BLaER1 treated with 17β-estradiol and CSF1 and Interleukin-3, amounts not matched to agents 10 nM and 100 nM (cell line): Measurements from ENCODE around the gene NYAP1.
"Not testable (repeated sequence)": the region's sequence is repeated elsewhere in the genome, so short reads cannot be mapped to it uniquely, and the experiment has no call there.

Experiments used
- H3K27ac ChIP-seq, 11 experiments: shearing (Covaris generic); formaldehyde crosslinking; 2 replicates each; pipeline ENCODE4 v1.8.1; 2022
- H3K27me3 ChIP-seq, 11 experiments: shearing (Covaris generic); formaldehyde crosslinking; 2 replicates each; pipeline ENCODE4 v1.8.1; 2022
- H3K36me3 ChIP-seq, 11 experiments: shearing (Covaris generic); formaldehyde crosslinking; 2 replicates each; pipeline ENCODE4 v1.8.1; 2022
- H3K4me1 ChIP-seq, 10 experiments: shearing (Covaris generic); formaldehyde crosslinking; 2 replicates each; pipeline ENCODE4 v1.8.1; 2022
- H3K4me2 ChIP-seq, 11 experiments: shearing (Covaris generic); formaldehyde crosslinking; 2 replicates each; pipeline ENCODE4 v1.8.1; 2022
- H3K4me3 ChIP-seq, 10 experiments: shearing (Covaris generic); formaldehyde crosslinking; 2 replicates each; pipeline ENCODE4 v1.8.1; 2022
- H3K9ac ChIP-seq, 11 experiments: shearing (Covaris generic); formaldehyde crosslinking; 2 replicates each; pipeline ENCODE4 v1.8.1; 2022
- H3K9me3 ChIP-seq, 11 experiments: shearing (Covaris generic); formaldehyde crosslinking; replicated peaks in 1 of 11; 2 replicates each; pipeline ENCODE4 v1.8.1; 2022
- H4K20me1 ChIP-seq, 11 experiments: shearing (Covaris generic); formaldehyde crosslinking; 2 replicates each; pipeline ENCODE4 v1.8.1; 2022
- Cebpa-rat ChIP-seq, 11 experiments: shearing (Covaris generic); IDR thresholded peaks; 2 replicates each; pipeline ENCODE4 v1.8.1; 2022

Gene NYAP1

DNA sequence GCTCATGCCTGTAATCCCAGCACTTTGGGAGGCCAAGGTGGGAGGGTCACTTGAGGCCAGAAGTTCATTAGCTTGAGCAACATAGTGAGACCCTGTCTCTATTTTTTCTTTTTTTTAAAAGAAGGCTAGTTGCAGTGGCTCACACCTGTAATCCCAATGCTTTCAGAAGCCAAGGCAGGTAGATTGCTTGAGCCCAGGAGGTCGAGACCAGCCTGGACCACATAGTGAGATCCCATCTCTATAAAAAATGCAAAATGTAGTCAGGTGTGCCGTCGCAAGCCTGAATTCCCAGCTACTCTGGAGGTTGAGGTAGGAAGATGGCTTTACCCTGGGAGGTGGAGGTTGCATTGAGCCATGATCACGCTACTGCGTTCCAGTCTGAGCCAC lies 7.5 kb downstream of the NYAP1 start:
- no peak overlapping the region for H3K4me3 ChIP-seq
- H3K27ac ChIP-seq = no peak overlapping the region
- H3K4me2 ChIP-seq = no peak overlapping the region
- peaks cover 21 to 53% (median 44%) of the 10 kb centered on the region in 10 experiments; a peak in 19 of 20 replicates for H3K4me1 ChIP-seq
- H3K27me3 ChIP-seq = peaks cover 0 to 20% (median 9%) of the 10 kb centered on the region in 11 experiments; a peak in 13 of 22 replicates
- no peaks in the 10 kb centered on the region for H3K9me3 ChIP-seq
- TF ChIP-seq Cebpa-rat (IDR thresholded peaks at IDR 0.05) = no peak
- H4K20me1 ChIP-seq = no peaks in the 10 kb centered on the region; a peak in 1 of 22 replicates
- H3K36me3 ChIP-seq = no peaks in the 10 kb centered on the region
- H3K9ac ChIP-seq = no peak overlapping the region

DNA sequence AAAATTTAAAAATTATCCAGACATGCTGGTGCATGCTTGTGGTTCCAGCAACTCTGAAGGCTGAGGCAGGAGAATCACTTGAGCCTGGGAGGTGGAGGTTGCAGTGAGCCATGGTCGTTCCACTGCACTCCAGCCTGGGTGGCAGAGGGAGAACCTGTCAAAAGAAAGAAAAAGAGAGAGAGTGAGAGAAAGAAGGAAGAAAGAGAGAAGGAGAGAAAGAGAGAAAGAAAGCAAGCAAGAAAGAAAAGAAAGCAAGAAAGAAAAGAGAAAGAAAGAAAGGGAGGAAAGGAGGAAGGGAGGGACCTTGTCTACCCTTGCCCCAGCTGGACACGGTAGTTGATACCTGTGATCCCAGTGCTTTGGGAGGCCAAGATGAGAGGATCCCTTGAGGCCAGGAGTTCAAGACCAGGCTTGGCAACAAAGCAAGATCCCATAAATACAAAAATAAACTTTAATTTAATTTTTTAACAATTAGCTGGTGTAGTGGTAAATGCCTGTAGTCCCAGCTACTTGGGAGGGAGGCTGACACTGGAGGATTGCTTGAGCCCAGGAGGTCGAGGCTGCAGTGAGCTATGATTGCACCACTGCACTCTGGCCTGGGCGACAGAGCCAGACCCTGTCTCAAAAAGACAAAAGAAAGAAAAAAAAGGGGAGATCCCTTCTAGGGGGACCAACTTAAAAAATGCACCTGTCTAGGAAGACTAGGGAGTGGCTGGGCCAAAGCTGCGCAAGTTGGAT lies 9.2 kb downstream of the NYAP1 start:
- H3K4me3 ChIP-seq = peak overlapping the region; percentile 10 to 65 (median 48); a peak in 18 of 20 replicates
- peaks cover 9 to 40% (median 32%) of the 10 kb centered on the region in 10 experiments; a peak in 19 of 20 replicates for H3K4me1 ChIP-seq
- no peak for TF ChIP-seq Cebpa-rat (IDR thresholded peaks at IDR 0.05)
- no peak overlapping the region for H3K27ac ChIP-seq
- no peaks in the 10 kb centered on the region; a peak in 1 of 22 replicates for H4K20me1 ChIP-seq
- no peaks in the 10 kb centered on the region for H3K9me3 ChIP-seq
- no peaks in the 10 kb centered on the region for H3K36me3 ChIP-seq
- peaks cover 0 to 20% (median 9%) of the 10 kb centered on the region in 11 experiments; a peak in 13 of 22 replicates for H3K27me3 ChIP-seq
- peak overlapping the region in 8 of 11 experiments; percentile 29 to 62 (median 44); a peak in 13 of 22 replicates for H3K9ac ChIP-seq
- H3K4me2 ChIP-seq = peak overlapping the region; percentile 59 to 95 (median 84)

DNA sequence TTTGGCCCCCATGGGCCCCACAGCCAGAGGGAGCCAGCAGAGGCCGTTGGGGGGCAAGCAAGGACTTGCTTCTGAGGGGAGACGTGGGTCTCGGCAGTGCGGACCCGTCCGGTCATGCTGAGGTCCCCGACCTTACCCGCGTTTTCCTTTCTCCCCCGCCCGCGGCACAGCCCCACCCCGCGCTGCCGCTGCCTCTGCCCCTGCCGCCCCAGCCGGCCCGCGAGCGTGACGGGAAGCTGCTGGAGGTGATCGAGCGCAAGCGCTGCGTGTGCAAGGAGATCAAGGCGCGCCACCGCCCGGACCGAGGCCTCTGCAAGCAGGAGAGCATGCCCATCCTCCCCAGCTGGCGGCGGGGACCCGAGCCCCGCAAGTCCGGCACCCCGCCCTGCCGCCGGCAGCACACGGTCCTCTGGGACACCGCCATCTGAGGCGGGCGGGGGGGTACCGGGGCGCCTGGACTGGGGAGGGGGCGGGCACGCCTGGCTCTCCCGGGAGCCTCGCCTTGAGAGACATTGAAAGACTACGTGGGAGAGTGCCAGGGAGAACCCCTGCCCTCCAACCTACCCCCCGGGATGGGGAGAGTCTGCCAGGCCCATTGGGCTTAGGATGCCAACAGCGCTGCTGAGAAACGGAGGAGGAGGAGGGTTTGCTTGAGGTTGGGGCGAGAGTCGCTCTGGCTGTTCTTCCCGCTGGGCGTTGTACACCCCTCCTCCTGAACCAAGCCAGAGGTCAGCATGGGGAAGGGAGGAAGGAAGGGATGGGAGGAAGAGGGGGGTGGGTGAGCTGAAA lies 9.9 kb downstream of the NYAP1 start:
- TF ChIP-seq Cebpa-rat (IDR thresholded peaks at IDR 0.05) = no peak
- peak overlapping the region; percentile 10 to 65 (median 48) for H3K4me3 ChIP-seq
- peak overlapping the region in 9 of 11 experiments; percentile 29 to 62 (median 46); a peak in 14 of 22 replicates for H3K9ac ChIP-seq
- H3K27me3 ChIP-seq = peaks cover 0 to 20% (median 9%) of the 10 kb centered on the region in 11 experiments; a peak in 13 of 22 replicates
- H3K9me3 ChIP-seq = no peaks in the 10 kb centered on the region
- H4K20me1 ChIP-seq = no peaks in the 10 kb centered on the region; a peak in 1 of 22 replicates
- H3K4me1 ChIP-seq = peaks cover 9 to 40% (median 32%) of the 10 kb centered on the region in 10 experiments; a peak in 19 of 20 replicates
- no peaks in the 10 kb centered on the region for H3K36me3 ChIP-seq
- no peak overlapping the region for H3K27ac ChIP-seq
- peak overlapping the region; percentile 59 to 95 (median 84) for H3K4me2 ChIP-seq

DNA sequence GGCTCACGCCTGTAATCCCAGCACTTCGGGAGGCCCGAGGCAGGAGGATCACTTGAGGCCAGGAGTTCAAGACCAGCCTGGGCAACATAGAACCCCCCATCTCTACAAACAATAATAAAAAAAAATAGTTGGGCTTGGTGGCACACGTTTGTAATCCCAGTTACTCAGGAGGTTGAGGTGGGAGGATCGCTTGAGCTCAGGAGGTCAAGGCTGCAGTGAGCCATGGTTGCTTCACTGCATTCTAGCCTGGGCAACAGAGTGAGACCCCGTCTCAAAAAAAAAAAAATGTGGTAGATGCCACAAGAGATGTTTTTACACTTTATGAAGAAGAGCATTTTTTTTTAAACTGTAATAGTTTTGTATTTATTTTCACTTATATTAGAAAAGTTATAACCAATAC lies 12.8 kb downstream of the NYAP1 start:
- Histone ChIP-seq H3K9me3 (no peaks in the 10 kb centered on the region), H3K4me2 (no peak overlapping the region), H3K27me3 (peaks cover 0 to 20% (median 9%) of the 10 kb centered on the region in 11 experiments; a peak in 13 of 22 replicates), H3K4me1 (peaks cover 5 to 24% (median 16%) of the 10 kb centered on the region in 10 experiments; a peak in 18 of 20 replicates), H3K9ac (no peak overlapping the region), H3K27ac (no peak overlapping the region), H4K20me1 (no peaks in the 10 kb centered on the region), H3K36me3 (no peaks in the 10 kb centered on the region), H3K4me3 (no peak overlapping the region)
- TF ChIP-seq Cebpa-rat (IDR thresholded peaks at IDR 0.05) = no peak

DNA sequence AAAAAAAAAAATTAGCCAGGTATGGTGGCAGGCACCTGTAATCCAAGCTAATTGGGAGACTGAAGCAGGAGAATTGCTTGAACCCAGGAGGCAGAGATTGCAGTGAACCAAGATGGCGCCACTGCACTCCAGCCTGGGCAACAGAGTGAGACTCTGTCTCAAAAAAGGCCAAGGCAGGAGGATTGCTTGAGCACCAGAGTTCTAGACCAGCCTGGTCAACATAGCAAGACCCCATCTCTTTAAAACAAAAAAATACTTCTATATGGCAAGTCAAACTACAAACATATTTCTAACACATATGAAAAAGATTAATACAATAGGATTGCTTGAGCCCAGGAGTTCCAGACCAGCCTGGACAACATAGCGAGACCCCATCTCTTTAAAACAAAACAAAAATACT lies 17.0 kb downstream of the NYAP1 start:
- not testable (repeated sequence) for H3K9ac ChIP-seq, H3K4me3 ChIP-seq, H4K20me1 ChIP-seq, H3K4me2 ChIP-seq, H3K4me1 ChIP-seq, H3K27ac ChIP-seq, H3K27me3 ChIP-seq, H3K9me3 ChIP-seq, H3K36me3 ChIP-seq

DNA sequence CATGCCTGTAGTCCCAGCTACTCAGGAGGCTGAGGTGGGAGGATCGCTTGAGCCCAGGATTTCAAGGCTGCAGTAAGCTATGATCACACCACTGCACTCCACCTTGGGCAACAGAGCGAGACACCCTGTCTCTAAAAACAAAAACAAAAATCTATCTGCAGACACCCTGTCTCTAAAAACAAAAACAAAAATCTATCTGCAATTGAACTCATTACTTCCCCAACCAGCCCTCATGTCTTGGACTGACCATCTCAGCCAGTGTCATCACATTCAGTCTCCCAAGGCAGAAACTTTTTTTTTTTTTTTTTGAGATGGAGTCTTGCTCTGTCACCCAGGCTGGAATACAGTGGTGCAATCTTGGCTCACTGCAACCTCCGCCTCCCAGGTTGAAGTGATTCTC lies 20.3 kb downstream of the NYAP1 start:
- not testable (repeated sequence) for H4K20me1 ChIP-seq, H3K36me3 ChIP-seq, H3K9me3 ChIP-seq, H3K9ac ChIP-seq, H3K27ac ChIP-seq, H3K4me2 ChIP-seq, H3K4me3 ChIP-seq, H3K27me3 ChIP-seq
- 0 out of 20 replicates have a peak, but pooled peaks cover 0 to 11% (median 0%) of the 10 kb centered on the region in 10 experiments for H3K4me1 ChIP-seq

DNA sequence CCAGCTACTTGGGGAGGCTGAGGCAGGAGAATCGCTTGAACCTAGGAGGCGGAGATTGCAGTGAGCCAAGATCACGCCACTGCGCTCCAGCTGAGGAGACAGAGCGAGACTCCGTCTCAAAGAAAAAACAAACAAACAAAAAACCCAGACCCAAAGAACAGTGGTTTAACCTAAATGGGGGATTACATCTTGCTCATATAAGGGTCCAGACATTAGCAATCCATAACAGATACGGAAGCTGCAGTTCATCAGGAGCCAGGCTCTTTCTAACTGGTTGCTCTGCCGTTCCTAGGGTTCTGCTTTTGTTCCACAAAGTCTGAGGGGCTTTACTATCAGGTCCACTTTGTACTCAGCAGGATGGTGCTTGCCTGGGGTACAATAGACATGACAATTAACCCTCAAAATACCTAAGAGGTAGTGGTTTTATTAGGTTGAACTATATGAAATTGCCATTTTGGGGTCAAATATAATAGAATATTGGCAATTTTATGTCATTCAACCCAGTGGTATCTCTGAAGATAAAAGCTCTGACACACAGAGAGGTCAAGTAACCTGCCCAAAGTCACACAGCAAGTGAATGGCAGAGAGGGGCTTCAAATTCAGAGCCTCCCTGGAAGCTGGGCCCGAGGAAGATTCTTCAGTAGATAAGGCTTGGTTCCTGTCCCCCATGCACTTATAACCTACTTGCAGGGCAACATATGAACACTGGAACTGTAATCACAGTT lies 21.3 kb downstream of the NYAP1 start:
- no peak overlapping the region for H3K4me2 ChIP-seq
- no peaks in the 10 kb centered on the region for H4K20me1 ChIP-seq
- H3K4me3 ChIP-seq = no peak overlapping the region
- H3K27ac ChIP-seq = no peak overlapping the region
- no peak overlapping the region for H3K9ac ChIP-seq
- H3K27me3 ChIP-seq = no peaks in the 10 kb centered on the region
- H3K36me3 ChIP-seq = no peaks in the 10 kb centered on the region
- no peak for TF ChIP-seq Cebpa-rat (IDR thresholded peaks at IDR 0.05)
- H3K9me3 ChIP-seq = no peaks in the 10 kb centered on the region
- 0 out of 20 replicates have a peak, but pooled peaks cover 0 to 11% (median 0%) of the 10 kb centered on the region in 10 experiments for H3K4me1 ChIP-seq

DNA sequence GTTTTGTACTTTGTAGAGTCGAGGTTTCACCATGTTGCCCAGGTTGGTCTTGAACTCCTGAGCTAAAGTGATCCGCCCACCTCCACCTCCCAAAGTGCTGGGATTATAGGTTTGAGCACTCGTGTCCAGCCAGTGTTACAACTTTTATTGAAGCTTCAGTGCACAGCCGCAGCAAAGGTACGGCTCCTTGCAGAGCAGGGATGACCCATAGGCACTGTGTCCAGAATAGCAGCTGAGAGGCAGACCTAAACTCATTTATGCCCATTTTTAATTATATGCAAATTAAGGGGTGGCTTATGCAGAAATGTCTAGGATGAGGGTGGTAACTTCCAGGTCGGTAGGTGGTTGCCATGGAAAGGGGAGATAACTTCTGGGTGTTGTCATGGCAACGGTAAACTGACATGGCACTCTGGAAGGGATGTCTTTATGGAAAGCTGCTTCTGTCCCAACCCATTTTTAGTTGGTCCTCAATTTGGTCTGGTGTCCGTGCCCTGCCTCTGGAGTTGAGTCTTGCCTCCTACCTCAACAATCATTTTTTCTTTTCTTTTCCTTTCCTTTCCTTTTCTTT lies 22.7 kb downstream of the NYAP1 start:
- no peak overlapping the region for H3K9ac ChIP-seq
- H3K27ac ChIP-seq = no peak overlapping the region

More for the DNA sequence above, 22.7 kb downstream of the NYAP1 start:
- 0 out of 20 replicates have a peak, but pooled peaks cover 0 to 11% (median 0%) of the 10 kb centered on the region in 10 experiments for H3K4me1 ChIP-seq
- no peaks in the 10 kb centered on the region for H3K36me3 ChIP-seq
- no peak for TF ChIP-seq Cebpa-rat (IDR thresholded peaks at IDR 0.05)
- no peak overlapping the region for H3K4me3 ChIP-seq
- no peaks in the 10 kb centered on the region for H3K27me3 ChIP-seq
- H4K20me1 ChIP-seq = no peaks in the 10 kb centered on the region
- no peak overlapping the region for H3K4me2 ChIP-seq
- H3K9me3 ChIP-seq = no peaks in the 10 kb centered on the region
